ENCODE data around the gene CHRNA5. TPM values are rescaled to one million over a fixed set of nuclear protein-coding genes. Genes with fewer than 3 reads are reported as not detected.

CHRNA5 gene
- total RNA-seq, 4 donors from 2014 or later: 0.84 to 3.0 (median 1.3) TPM

DNA sequence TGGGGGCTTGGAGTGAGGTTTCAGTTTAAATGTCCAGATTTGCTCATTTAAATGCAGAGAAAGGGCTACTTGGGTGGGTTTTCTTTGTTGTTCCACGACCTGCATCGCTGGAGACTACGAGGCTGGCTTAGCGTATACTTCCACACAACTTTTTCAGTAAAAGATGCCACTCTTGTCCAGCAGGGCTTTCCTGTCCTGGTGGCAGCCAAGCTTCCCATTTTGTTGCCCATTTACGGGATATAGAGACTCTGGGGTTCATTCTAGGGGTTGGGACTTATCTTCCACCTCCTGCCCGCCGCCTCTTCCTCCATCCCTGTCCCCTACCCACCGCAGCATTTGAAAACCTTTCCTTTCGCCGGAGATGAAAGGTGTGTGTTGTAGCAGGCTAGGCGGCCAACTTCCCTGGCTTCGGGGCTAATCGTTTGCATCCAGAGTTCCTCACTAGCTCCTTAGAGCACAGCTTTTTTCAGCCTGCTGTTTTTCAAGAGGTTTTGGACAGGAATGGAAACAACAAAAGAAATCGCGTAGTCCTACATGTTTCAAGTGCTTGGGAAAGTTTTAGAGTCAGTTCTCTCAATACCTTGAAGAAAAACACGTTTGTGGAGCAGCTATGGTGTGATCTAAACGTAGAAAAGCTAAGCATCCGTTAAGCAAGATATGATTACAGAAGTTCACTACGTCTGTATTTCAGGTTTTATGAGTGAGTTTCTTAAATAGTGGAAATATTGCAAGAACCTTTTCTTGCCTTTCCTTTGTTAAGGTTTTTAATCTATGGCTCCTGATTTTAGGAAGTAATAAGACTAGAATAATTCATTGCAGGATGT lies 843 bp downstream of the CHRNA5 start:
- H3K27ac ChIP-seq: no peak overlapping the region
- H3K4me3 ChIP-seq: peak overlapping the region; percentile 30 to 62 (median 45)
- no peaks in the 10 kb centered on the region for H3K36me3 ChIP-seq
- peaks cover 0 to 16% (median 2%) of the 10 kb centered on the region in 4 donors for H3K4me1 ChIP-seq
- H3K9me3 ChIP-seq: no peaks in the 10 kb centered on the region
- H3K27me3 ChIP-seq: peaks cover 0 to 63% of the 10 kb centered on the region in 2 donors
- peak in 1 of 2 donors; percentile 5 for DNase-seq (ENCODE audit: low spot score in 2 of 2)
- WGBS, 2 donors: 6 to 7% methylated on average over 19 of the region's 19 CpGs
- TF ChIP-seq POLR2A (IDR thresholded peaks at IDR 0.05) (no peak), EP300 (IDR thresholded peaks at IDR 0.05) (no peak)
- TF ChIP-seq, protein P1, sequence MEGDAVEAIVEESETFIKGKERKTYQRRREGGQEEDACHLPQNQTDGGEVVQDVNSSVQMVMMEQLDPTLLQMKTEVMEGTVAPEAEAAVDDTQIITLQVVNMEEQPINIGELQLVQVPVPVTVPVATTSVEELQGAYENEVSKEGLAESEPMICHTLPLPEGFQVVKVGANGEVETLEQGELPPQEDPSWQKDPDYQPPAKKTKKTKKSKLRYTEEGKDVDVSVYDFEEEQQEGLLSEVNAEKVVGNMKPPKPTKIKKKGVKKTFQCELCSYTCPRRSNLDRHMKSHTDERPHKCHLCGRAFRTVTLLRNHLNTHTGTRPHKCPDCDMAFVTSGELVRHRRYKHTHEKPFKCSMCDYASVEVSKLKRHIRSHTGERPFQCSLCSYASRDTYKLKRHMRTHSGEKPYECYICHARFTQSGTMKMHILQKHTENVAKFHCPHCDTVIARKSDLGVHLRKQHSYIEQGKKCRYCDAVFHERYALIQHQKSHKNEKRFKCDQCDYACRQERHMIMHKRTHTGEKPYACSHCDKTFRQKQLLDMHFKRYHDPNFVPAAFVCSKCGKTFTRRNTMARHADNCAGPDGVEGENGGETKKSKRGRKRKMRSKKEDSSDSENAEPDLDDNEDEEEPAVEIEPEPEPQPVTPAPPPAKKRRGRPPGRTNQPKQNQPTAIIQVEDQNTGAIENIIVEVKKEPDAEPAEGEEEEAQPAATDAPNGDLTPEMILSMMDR (IDR thresholded peaks at IDR 0.05): no peak

DNA sequence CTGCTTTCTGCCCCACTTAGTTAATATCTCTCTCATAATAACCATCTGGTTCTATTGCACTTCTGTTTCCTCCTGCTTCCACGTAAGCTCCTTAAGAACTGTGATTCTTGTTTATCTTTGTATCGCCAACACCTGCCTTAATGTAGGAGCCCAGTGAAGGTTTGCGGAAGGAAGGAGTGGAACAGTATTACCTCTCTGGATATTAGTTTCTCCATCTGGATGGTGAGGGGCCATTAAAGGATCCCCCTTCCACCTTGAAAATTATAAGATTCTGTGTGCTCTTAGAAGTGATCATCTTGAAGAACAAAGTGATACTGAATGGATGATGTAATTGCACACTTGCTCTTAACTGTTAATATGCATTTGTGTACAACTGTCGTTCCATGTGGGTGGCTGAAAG lies 2.2 kb downstream of the CHRNA5 start:
- TF ChIP-seq EP300 (IDR thresholded peaks at IDR 0.05) (no peak), POLR2A (IDR thresholded peaks at IDR 0.05) (no peak)
- TF ChIP-seq, protein P1 (IDR thresholded peaks at IDR 0.05): no peak
- WGBS, 2 donors: 76 to 79% methylated on average over 4 of the region's 4 CpGs
- no peak for DNase-seq (ENCODE audit: low spot score in 2 of 2)

DNA sequence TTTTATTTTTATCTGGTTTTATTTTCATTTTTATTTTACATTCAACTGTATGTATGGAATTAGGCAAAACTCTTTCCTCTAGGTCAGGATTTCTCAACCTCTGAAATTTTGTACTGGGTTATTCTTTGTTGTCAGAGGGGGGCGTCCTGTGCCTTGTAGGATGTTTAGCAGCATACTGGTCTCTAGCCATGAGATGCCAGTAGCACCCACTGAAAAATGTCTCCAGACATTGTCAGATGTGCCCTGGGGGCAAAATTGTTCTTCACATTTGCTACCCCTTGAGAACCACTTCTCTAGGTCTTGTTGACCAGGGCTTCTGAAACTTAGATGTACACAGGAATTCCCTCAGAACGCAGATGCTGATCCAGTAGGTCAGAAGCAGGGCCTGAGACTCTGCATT lies 5.4 kb downstream of the CHRNA5 start:
- Histone ChIP-seq H3K36me3 (no peaks in the 10 kb centered on the region), H3K4me1 (peaks cover 0 to 8% (median 0%) of the 10 kb centered on the region in 4 donors), H3K27ac (no peak overlapping the region), H3K27me3 (peaks cover 0 to 72% of the 10 kb centered on the region in 2 donors), H3K9me3 (no peaks in the 10 kb centered on the region), H3K4me3 (no peak overlapping the region)
- DNase-seq (ENCODE audit: low spot score in 2 of 2): no peak
- TF ChIP-seq EP300 (IDR thresholded peaks at IDR 0.05): no peak
- TF ChIP-seq, protein P1 (IDR thresholded peaks at IDR 0.05): no peak
- 69 to 76% methylated on average over 2 of the region's 2 CpGs for WGBS, 2 donors

More for the DNA sequence above, 2.2 kb downstream of the CHRNA5 start:
- Histone ChIP-seq H3K27me3 (peaks cover 0 to 69% of the 10 kb centered on the region in 2 donors), H3K9me3 (no peaks in the 10 kb centered on the region), H3K27ac (no peak overlapping the region), H3K4me1 (peaks cover 0 to 16% (median 2%) of the 10 kb centered on the region in 4 donors), H3K4me3 (no peak overlapping the region), H3K36me3 (no peaks in the 10 kb centered on the region)

DNA sequence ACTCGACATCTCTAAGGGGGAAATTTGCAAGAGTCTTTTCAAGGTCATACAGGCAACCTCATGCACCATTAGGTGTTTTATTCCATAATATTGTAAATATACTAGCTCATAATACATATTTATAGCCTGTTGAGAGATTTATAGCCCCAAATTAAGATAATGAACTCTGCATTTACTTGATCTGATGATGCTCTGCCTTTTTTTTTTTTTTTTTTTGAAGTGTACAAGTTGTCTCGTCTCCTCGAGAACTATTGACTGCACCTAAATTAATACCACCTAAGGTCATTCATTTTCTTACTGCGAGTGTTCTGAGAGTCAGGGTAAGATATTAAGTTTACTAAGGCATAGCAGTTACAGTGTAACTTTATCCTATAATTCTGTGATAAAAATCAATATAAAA lies 6.1 kb downstream of the CHRNA5 start:
- WGBS, 2 donors: 66 to 76% methylated on average over 4 of the region's 4 CpGs
- Histone ChIP-seq H3K4me3 (no peak overlapping the region), H3K9me3 (no peaks in the 10 kb centered on the region), H3K27ac (no peak overlapping the region), H3K27me3 (peaks cover 0 to 68% of the 10 kb centered on the region in 2 donors), H3K4me1 (peaks cover 0 to 2% (median 0%) of the 10 kb centered on the region in 4 donors), H3K36me3 (no peaks in the 10 kb centered on the region)
- DNase-seq (ENCODE audit: low spot score in 2 of 2): no peak
- TF ChIP-seq POLR2A (IDR thresholded peaks at IDR 0.05): no peak
- TF ChIP-seq, protein P1 (IDR thresholded peaks at IDR 0.05): no peak
- TF ChIP-seq EP300 (IDR thresholded peaks at IDR 0.05): no peak

DNA sequence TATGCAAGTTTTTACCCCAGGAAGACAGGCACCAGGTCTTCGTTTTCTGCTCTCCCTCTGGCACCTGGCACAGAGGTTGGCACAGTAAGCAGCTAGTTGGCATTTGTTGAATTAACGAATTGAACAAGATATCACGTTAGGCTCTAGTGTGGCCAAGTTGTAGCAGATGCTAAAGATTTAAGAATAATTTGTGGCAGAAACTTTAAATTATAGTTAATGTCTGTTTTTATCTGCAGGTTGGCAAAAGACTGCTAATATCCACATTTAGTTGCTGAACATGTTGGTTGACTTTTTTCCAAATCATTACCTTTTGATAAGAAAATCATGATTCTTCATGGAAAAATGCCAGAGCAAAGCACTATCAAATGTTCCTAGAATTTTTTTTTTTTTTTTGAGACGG lies 8.1 kb downstream of the CHRNA5 start:
- Histone ChIP-seq H3K4me3 (no peak overlapping the region), H3K36me3 (no peaks in the 10 kb centered on the region), H3K27me3 (peaks cover 0 to 52% of the 10 kb centered on the region in 2 donors), H3K9me3 (no peaks in the 10 kb centered on the region), H3K27ac (no peak overlapping the region), H3K4me1 (no peaks in the 10 kb centered on the region)
- no peak for DNase-seq (ENCODE audit: low spot score in 2 of 2)
- no peak for TF ChIP-seq EP300 (IDR thresholded peaks at IDR 0.05)
- WGBS, 2 donors: 64 to 79% methylated on average over 4 of the region's 4 CpGs
